Loucy (cell line): ENCODE data around the gene MRPL28.

Experiments
- CTCF ChIP-seq: fragments of 200-600 bp; sonication (generic); conservative IDR thresholded peaks from 2 replicates; pipeline ENCODE4 v1.5.1; 2014; ENCODE audit warnings: mild to moderate bottlenecking, antibody characterized with exemption, low read length
- EZH2phosphoT487 ChIP-seq: fragments of 200-600 bp; IDR thresholded peaks from 2 replicates; pipeline ENCODE4 v1.6.1; 2018; ENCODE audit warnings: antibody characterized with exemption, mild to moderate bottlenecking, moderate library complexity, borderline replicate concordance

GRCh38 chr16:320206-320605, 50.1 kb downstream of the MRPL28 start:
- TF ChIP-seq CTCF: no peak
- no peak for TF ChIP-seq EZH2phosphoT487
